HL-60 (cell line): ENCODE results near the gene IL32.
"Not testable (repeated sequence)": the region's sequence is repeated elsewhere in the genome, so short reads cannot be mapped to it uniquely, and the experiment has no call there.

ENCODE experiments used
- DNase-seq, 2 experiments: peaks; one replicate each; pipeline ENCODE4 v3.0.0-alpha.2; 2010 to 2020; ENCODE audit warnings: low read depth in 1 of 2, low spot score in 1 of 2
- H3K27ac ChIP-seq: fragments of 250-450 bp; sonication (Bioruptor Pico); replicated peaks from 2 replicates; pipeline ENCODE4 v1.5.1; 2020; ENCODE audit warnings: mild to moderate bottlenecking, moderate library complexity
- H3K27me3 ChIP-seq: fragments of 250-450 bp; sonication (Bioruptor Pico); 2 replicates; pipeline ENCODE4 v1.5.1; 2021; ENCODE audit warnings: mild to moderate bottlenecking, moderate library complexity; ENCODE audit not compliant: insufficient read depth, poor library complexity, severe bottlenecking
- H3K4me3 ChIP-seq: replicated peaks from 2 replicates; pipeline ENCODE4 v1.5.1; 2011; ENCODE audit warnings: mild to moderate bottlenecking, control low read depth, low read length; ENCODE audit not compliant: insufficient read depth
- GABPA ChIP-seq: IDR thresholded peaks from 2 replicates; pipeline ENCODE4 v1.6.1; 2012; ENCODE audit warnings: low read depth
- POLR2AphosphoS5 ChIP-seq: IDR thresholded peaks from 2 replicates; pipeline ENCODE4 v1.6.1; 2012; ENCODE audit warnings: low read depth
- SPI1 ChIP-seq: IDR thresholded peaks from 2 replicates; pipeline ENCODE4 v1.6.1; 2012; ENCODE audit warnings: low read depth, mild to moderate bottlenecking, borderline replicate concordance
- TF ChIP-seq, protein P1 (sequence below): IDR thresholded peaks from 2 replicates; pipeline ENCODE4 v1.6.1; 2012; ENCODE audit warnings: low read depth; ENCODE audit not compliant: insufficient replicate concordance
- TF ChIP-seq, protein P2 (sequence below): IDR thresholded peaks from one replicate; pipeline ENCODE4 v1.5.1; 2011; ENCODE audit warnings: low read length, control low read depth, inconsistent platforms; ENCODE audit not compliant: insufficient read depth

The IL32 gene

GRCh38 chr16:3050487-3050886, 15.0 kb upstream of the IL32 start:
- no peak overlapping the region for H3K4me3 ChIP-seq
- DNase-seq: peak in 1 of 2 experiments; percentile 73
- H3K27ac ChIP-seq: peak overlapping the region; percentile 78
- peaks cover 2% of the 10 kb centered on the region for H3K27me3 ChIP-seq
- TF ChIP-seq, protein P1, sequence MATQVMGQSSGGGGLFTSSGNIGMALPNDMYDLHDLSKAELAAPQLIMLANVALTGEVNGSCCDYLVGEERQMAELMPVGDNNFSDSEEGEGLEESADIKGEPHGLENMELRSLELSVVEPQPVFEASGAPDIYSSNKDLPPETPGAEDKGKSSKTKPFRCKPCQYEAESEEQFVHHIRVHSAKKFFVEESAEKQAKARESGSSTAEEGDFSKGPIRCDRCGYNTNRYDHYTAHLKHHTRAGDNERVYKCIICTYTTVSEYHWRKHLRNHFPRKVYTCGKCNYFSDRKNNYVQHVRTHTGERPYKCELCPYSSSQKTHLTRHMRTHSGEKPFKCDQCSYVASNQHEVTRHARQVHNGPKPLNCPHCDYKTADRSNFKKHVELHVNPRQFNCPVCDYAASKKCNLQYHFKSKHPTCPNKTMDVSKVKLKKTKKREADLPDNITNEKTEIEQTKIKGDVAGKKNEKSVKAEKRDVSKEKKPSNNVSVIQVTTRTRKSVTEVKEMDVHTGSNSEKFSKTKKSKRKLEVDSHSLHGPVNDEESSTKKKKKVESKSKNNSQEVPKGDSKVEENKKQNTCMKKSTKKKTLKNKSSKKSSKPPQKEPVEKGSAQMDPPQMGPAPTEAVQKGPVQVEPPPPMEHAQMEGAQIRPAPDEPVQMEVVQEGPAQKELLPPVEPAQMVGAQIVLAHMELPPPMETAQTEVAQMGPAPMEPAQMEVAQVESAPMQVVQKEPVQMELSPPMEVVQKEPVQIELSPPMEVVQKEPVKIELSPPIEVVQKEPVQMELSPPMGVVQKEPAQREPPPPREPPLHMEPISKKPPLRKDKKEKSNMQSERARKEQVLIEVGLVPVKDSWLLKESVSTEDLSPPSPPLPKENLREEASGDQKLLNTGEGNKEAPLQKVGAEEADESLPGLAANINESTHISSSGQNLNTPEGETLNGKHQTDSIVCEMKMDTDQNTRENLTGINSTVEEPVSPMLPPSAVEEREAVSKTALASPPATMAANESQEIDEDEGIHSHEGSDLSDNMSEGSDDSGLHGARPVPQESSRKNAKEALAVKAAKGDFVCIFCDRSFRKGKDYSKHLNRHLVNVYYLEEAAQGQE: no peak
- TF ChIP-seq GABPA (no peak), SPI1 (no peak), POLR2AphosphoS5 (no peak)
- TF ChIP-seq, protein P2, sequence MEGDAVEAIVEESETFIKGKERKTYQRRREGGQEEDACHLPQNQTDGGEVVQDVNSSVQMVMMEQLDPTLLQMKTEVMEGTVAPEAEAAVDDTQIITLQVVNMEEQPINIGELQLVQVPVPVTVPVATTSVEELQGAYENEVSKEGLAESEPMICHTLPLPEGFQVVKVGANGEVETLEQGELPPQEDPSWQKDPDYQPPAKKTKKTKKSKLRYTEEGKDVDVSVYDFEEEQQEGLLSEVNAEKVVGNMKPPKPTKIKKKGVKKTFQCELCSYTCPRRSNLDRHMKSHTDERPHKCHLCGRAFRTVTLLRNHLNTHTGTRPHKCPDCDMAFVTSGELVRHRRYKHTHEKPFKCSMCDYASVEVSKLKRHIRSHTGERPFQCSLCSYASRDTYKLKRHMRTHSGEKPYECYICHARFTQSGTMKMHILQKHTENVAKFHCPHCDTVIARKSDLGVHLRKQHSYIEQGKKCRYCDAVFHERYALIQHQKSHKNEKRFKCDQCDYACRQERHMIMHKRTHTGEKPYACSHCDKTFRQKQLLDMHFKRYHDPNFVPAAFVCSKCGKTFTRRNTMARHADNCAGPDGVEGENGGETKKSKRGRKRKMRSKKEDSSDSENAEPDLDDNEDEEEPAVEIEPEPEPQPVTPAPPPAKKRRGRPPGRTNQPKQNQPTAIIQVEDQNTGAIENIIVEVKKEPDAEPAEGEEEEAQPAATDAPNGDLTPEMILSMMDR: no peak

DNA sequence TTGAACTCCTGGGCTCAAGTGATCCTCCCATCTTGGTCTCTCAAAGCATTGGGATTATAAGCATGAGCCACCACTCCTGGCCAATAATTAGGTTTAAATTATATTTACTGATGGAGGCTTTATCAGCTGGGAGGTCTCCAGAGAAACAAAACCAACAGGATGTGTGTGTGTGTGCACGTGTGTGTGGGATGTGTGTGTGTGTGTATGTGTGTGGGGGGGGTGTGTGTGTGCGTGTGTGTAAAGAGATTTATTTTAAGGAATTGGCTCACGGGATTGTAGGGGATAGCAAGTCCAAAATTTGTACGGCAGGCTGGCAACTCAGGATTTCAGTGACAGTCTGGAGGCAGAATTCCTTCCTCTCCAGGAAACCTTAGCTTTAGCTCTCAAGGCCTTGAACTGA, 14.4 kb upstream of the IL32 start:
- no peak for DNase-seq
- Histone ChIP-seq H3K27ac (peak overlapping the region; percentile 78), H3K4me3 (no peak overlapping the region), H3K27me3 (no peaks in the 10 kb centered on the region)
- TF ChIP-seq, protein P1: no peak
- no peak for TF ChIP-seq POLR2AphosphoS5
- no peak for TF ChIP-seq GABPA

DNA sequence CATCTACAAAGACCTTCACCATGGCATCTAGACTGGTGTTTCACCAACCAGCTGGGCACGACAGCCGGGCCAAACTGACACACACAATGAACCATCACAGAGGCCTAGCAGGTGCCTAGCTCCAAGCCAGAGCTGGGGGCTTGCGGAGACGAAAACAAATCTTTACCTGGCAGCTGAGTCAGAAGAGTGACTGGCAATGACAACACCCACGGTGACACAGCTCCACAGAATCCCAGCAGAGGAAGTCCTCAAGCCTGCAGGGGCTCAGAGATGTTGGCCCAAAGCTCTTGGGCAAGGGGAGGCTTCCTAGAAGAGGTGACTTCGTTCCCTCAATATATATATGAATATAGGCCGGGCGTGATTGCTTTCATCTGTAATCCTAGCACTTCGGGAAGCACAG, 13.9 kb upstream of the IL32 start:
- TF ChIP-seq, protein P2: no peak
- TF ChIP-seq POLR2AphosphoS5: no peak
- TF ChIP-seq GABPA: no peak
- TF ChIP-seq SPI1: peak; percentile 54; the same call in 1 of the 2 replicates
- TF ChIP-seq, protein P1: no peak
- DNase-seq: peak in 1 of 2 experiments; percentile 71
- Histone ChIP-seq H3K4me3 (no peak overlapping the region), H3K27me3 (no peaks in the 10 kb centered on the region), H3K27ac (peak overlapping the region; percentile 78)

- DNase-seq: peak in 1 of 2 experiments; percentile 36
- H3K27ac ChIP-seq: peak overlapping the region; percentile 78; the same call in 1 of the 2 replicates
- H3K4me3 ChIP-seq, H3K27me3 ChIP-seq: not testable (repeated sequence)
Observed at GRCh38 chr16:3052571-3053329, 12.7 kb upstream of the IL32 start.

GRCh38 chr16:3053330-3053710, 12.1 kb upstream of the IL32 start:
- H3K27ac ChIP-seq: peak overlapping the region; percentile 55
- H3K27me3 ChIP-seq, H3K4me3 ChIP-seq: not testable (repeated sequence)
- DNase-seq: peak in 1 of 2 experiments; percentile 69
